NK-92 (cell line): ENCODE results near the gene DLL4.
"Not testable (repeated sequence)": the region's sequence is repeated elsewhere in the genome, so short reads cannot be mapped to it uniquely, and the experiment has no call there.

ENCODE experiments used
- DNase-seq: peaks from one replicate; lab custom pipeline; 2025; ENCODE audit not compliant: unreplicated experiment; lab: John Stamatoyannopoulos, UW

DLL4 gene

GRCh38 chr15:40941068-40941527 is 12.0 kb downstream of the DLL4 start:
- no peak for DNase-seq

- DNase-seq: no peak
Observed at GRCh38 chr15:40941528-40942336, 12.6 kb downstream of the DLL4 start.

- no peak for DNase-seq
Observed at GRCh38 chr15:40942337-40942854, 13.3 kb downstream of the DLL4 start.

- DNase-seq: no peak
Observed at GRCh38 chr15:40942878-40943277, 13.7 kb downstream of the DLL4 start.

- DNase-seq: no peak
Observed at GRCh38 chr15:40943764-40944365, 14.7 kb downstream of the DLL4 start.

- DNase-seq: no peak
Observed at GRCh38 chr15:40944510-40945296, 15.6 kb downstream of the DLL4 start.

GRCh38 chr15:40948706-40949473 is 19.8 kb downstream of the DLL4 start:
- DNase-seq: no peak

GRCh38 chr15:40949756-40950207 is 20.6 kb downstream of the DLL4 start:
- no peak for DNase-seq

GRCh38 chr15:40951764-40952163 is 22.6 kb downstream of the DLL4 start:
- DNase-seq: no peak

GRCh38 chr15:40952301-40952900 is 23.3 kb downstream of the DLL4 start:
- DNase-seq: no peak

GRCh38 chr15:40952901-40953712 is 24.0 kb downstream of the DLL4 start, which contains the start of gene CHAC1:
CHAC1 (plus strand) TSS chr15:40953471; CDS start chr15:40953584, 113 bp downstream.
- DNase-seq: peak; percentile 28

- DNase-seq: no peak
Observed at GRCh38 chr15:40953713-40954074, 24.6 kb downstream of the DLL4 start.

GRCh38 chr15:40954158-40954848 is 25.2 kb downstream of the DLL4 start:
- not testable (repeated sequence) for DNase-seq

GRCh38 chr15:40955141-40955903 is 26.2 kb downstream of the DLL4 start:
- DNase-seq: no peak

GRCh38 chr15:40955930-40956540 is 26.9 kb downstream of the DLL4 start:
- DNase-seq: no peak

GRCh38 chr15:40956541-40956982 is 27.4 kb downstream of the DLL4 start:
- DNase-seq: no peak

GRCh38 chr15:40957041-40957555 is 28.0 kb downstream of the DLL4 start:
- DNase-seq: no peak
